GM12872 (cell line): ENCODE results near the gene SLCO4A1.

ENCODE experiments used
- CTCF ChIP-seq: IDR thresholded peaks from 3 replicates; pipeline ENCODE4 v1.5.1; 2011; ENCODE audit warnings: low read depth, mild to moderate bottlenecking, low read length, moderate library complexity; ENCODE audit not compliant: insufficient read depth

Gene SLCO4A1

GRCh38 chr20:62702013-62702300 is 59.7 kb downstream of the SLCO4A1 start:
- no peak for TF ChIP-seq CTCF

- TF ChIP-seq CTCF: no peak
These were observed 60.9 kb downstream of the SLCO4A1 start for GRCh38 chr20:62702895-62703852.

GRCh38 chr20:62703853-62704228 is 61.5 kb downstream of the SLCO4A1 start:
- TF ChIP-seq CTCF: no peak

GRCh38 chr20:62704341-62704948 is 62.1 kb downstream of the SLCO4A1 start:
- no peak for TF ChIP-seq CTCF

GRCh38 chr20:62705627-62706026 is 63.3 kb downstream of the SLCO4A1 start:
- no peak for TF ChIP-seq CTCF

- TF ChIP-seq CTCF: no peak
These were observed 64.0 kb downstream of the SLCO4A1 start for GRCh38 chr20:62706344-62706743.

- TF ChIP-seq CTCF: no peak
These were observed 64.6 kb downstream of the SLCO4A1 start for GRCh38 chr20:62706857-62707256.
